ENCODE measurements around the gene GLOD5.

Gene GLOD5

GRCh38 chrX:48784726-48785125 is 23.2 kb downstream of the GLOD5 start:
- in situ Hi-C loops (cut with MboI; ENCODE audit: low sequenced_read_pairs, unreplicated experiment), result no loop called here
- TF ChIP-seq, protein P1, sequence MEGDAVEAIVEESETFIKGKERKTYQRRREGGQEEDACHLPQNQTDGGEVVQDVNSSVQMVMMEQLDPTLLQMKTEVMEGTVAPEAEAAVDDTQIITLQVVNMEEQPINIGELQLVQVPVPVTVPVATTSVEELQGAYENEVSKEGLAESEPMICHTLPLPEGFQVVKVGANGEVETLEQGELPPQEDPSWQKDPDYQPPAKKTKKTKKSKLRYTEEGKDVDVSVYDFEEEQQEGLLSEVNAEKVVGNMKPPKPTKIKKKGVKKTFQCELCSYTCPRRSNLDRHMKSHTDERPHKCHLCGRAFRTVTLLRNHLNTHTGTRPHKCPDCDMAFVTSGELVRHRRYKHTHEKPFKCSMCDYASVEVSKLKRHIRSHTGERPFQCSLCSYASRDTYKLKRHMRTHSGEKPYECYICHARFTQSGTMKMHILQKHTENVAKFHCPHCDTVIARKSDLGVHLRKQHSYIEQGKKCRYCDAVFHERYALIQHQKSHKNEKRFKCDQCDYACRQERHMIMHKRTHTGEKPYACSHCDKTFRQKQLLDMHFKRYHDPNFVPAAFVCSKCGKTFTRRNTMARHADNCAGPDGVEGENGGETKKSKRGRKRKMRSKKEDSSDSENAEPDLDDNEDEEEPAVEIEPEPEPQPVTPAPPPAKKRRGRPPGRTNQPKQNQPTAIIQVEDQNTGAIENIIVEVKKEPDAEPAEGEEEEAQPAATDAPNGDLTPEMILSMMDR (IDR thresholded peaks at IDR 0.05; ENCODE audit: borderline replicate concordance, control extremely low read depth, extremely low read depth, insufficient read depth, missing control alignments), result no peak
- no peak for DNase-seq (ENCODE audit: low spot score)

DNA sequence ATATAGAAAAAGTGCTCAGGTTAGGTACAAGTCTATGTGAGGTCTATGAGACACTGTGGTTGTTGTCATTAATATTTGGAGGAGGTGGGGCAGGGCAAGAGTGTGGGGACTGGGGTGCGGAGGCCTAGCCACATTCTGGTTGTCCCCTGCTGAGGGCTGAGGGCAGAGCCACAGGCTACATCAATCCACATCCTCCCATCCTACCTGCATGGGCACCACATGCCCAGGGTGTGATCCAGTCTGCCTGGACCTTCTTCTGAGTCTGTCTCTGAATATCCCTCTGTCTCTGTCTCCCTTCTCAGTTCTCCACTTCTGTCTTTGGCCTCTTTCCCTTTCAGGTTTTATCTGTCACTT is 23.6 kb downstream of the GLOD5 start:
- TF ChIP-seq, protein P1 (IDR thresholded peaks at IDR 0.05; ENCODE audit: borderline replicate concordance, control extremely low read depth, extremely low read depth, insufficient read depth, missing control alignments), result no peak
- in situ Hi-C loops (cut with MboI; ENCODE audit: low sequenced_read_pairs, unreplicated experiment), result no loop called here
- DNase-seq (ENCODE audit: low spot score), result no peak

GRCh38 chrX:48785540-48786214 is 24.1 kb downstream of the GLOD5 start:
- in situ Hi-C loops (cut with MboI; ENCODE audit: low sequenced_read_pairs, unreplicated experiment), result no loop called here
- TF ChIP-seq, protein P1 (IDR thresholded peaks at IDR 0.05; ENCODE audit: borderline replicate concordance, control extremely low read depth, extremely low read depth, insufficient read depth, missing control alignments), result no peak
- DNase-seq (ENCODE audit: low spot score), result no peak

GRCh38 chrX:48786341-48786800 is 24.8 kb downstream of the GLOD5 start, which contains the start of gene GATA1:
GATA1 (plus strand) TSS chrX:48786590; CDS start chrX:48791110, 4,520 bp downstream.
- TF ChIP-seq, protein P1 (IDR thresholded peaks at IDR 0.05; ENCODE audit: borderline replicate concordance, control extremely low read depth, extremely low read depth, insufficient read depth, missing control alignments), result no peak
- DNase-seq (ENCODE audit: low spot score), result no peak
- in situ Hi-C loops (cut with MboI; ENCODE audit: low sequenced_read_pairs, unreplicated experiment), result no loop called here

- TF ChIP-seq, protein P1 (IDR thresholded peaks at IDR 0.05; ENCODE audit: borderline replicate concordance, control extremely low read depth, extremely low read depth, insufficient read depth, missing control alignments), result no peak
- DNase-seq (ENCODE audit: low spot score), result no peak
- in situ Hi-C loops (cut with MboI; ENCODE audit: low sequenced_read_pairs, unreplicated experiment), result no loop called here
These were observed 25.4 kb downstream of the GLOD5 start for GRCh38 chrX:48786825-48787504.

GRCh38 chrX:48787505-48788443 is 26.2 kb downstream of the GLOD5 start:
- no peak for DNase-seq (ENCODE audit: low spot score)
- in situ Hi-C loops (cut with MboI; ENCODE audit: low sequenced_read_pairs, unreplicated experiment), result no loop called here
- TF ChIP-seq, protein P1 (IDR thresholded peaks at IDR 0.05; ENCODE audit: borderline replicate concordance, control extremely low read depth, extremely low read depth, insufficient read depth, missing control alignments), result no peak

Measured in GM13976 (cell line).